ENCODE measurements around the gene LMAN2L.

The LMAN2L gene

DNA sequence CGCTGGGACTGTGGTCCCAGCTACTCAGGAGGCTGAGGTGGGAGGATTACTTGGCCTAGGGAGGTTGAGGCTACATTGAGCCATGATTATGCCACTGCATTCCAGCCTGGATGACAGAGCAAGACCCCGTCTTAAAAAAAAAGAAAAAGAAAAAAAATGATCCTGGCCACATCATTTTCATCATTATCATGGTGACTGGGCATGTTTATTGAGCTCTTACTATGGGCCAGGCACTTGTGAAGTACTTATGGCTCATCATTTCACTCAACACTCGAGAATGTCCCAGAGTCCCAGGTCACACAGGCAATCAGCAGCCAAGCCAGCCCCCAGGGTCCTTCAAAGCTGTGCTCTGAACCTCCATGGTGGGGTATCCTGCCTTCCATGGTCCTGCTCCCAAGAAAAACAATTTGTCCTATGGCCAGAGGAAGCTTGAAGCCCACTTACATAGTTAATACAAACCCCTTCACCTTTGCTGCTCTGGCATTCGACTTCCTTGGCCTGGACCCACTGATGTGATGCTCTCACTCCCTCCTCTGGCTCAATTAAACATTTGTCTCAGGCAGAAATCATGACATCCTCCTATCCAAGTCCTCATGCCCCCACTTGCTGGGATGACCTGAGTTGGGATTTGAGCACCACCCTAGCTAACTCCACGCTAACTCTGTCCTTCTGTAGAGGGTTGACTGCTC, 17.1 kb upstream of the LMAN2L start:
- H4K8ac ChIP-seq (ENCODE audit: low read length) = no peak overlapping the region
- H3K27me3 ChIP-seq (ENCODE audit: control insufficient read depth in 1 of 2, insufficient read depth in 1 of 2, low read length in 2 of 2) = no peaks in the 10 kb centered on the region
- H3K4me1 ChIP-seq (ENCODE audit: control insufficient read depth, insufficient read depth, low read depth, low read length) = peaks cover 13% of the 10 kb centered on the region
- no peak overlapping the region for H2AFZ ChIP-seq (ENCODE audit: low read depth, low read length)
- no peak overlapping the region for H3K27ac ChIP-seq (ENCODE audit: low read length, poor library complexity, severe bottlenecking)
- no peak overlapping the region for H4K91ac ChIP-seq (ENCODE audit: low read length)
- H2AK5ac ChIP-seq (ENCODE audit: low read length, severe bottlenecking) = no peak overlapping the region
- H3K4me2 ChIP-seq (ENCODE audit: low read length, poor library complexity, severe bottlenecking) = no peak overlapping the region
- no peak overlapping the region for H3K18ac ChIP-seq (ENCODE audit: low read depth in 1 of 2, low read length in 2 of 2)
- no peak overlapping the region for H3K9ac ChIP-seq (ENCODE audit: low read length)
- no peaks in the 10 kb centered on the region for H3K9me3 ChIP-seq (ENCODE audit: control insufficient read depth, low read length)
- no peak overlapping the region for H3K4me3 ChIP-seq (ENCODE audit: insufficient read depth in 1 of 2, low read depth in 1 of 2, low read length in 2 of 2)
- H3K14ac ChIP-seq (ENCODE audit: low read length in 2 of 2) = no peak overlapping the region
- no peak overlapping the region for H2BK12ac ChIP-seq (ENCODE audit: low read length in 2 of 2)
- H3K4ac ChIP-seq (ENCODE audit: low read depth in 1 of 2, low read length in 2 of 2) = no peak overlapping the region
- H3K23ac ChIP-seq (ENCODE audit: low read length in 2 of 2) = no peak overlapping the region
- DNase-seq = no peak
- H3K36me3 ChIP-seq (ENCODE audit: control insufficient read depth in 1 of 2, insufficient read depth in 2 of 2, low read depth in 1 of 2, low read length in 2 of 2) = no peaks in the 10 kb centered on the region
- 86% methylated on average over 4 of the region's 5 CpGs for WGBS
- H2BK15ac ChIP-seq (ENCODE audit: low read depth, poor library complexity, severe bottlenecking) = no peak overlapping the region
- H2BK5ac ChIP-seq (ENCODE audit: low read depth, low read length, poor library complexity, severe bottlenecking) = no peak overlapping the region
- H2BK120ac ChIP-seq (ENCODE audit: low read depth, low read length) = no peak overlapping the region
- H3K79me1 ChIP-seq (replicated peaks; ENCODE audit: low read length, poor library complexity, severe bottlenecking) = peaks cover 7% of the 10 kb centered on the region

DNA sequence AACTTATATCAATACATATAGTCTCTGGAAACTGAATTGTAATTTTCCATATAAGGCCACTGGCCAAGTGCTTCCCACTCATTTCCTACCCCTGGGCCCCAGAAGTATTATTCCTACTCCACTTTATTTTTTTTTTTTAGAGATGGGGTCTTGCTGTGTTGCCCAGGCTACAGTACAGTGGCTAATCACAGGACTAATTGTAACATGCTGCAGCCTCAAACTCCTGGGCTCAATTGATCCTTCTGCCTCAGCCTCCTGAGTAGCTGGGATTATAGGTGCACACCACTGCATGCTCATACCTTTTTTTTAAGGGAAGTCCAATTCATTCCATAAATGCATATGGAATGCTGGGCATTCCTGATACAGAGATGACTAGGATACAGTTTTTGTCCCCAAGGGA, 14.5 kb upstream of the LMAN2L start:
- no peak overlapping the region for H3K18ac ChIP-seq (ENCODE audit: low read depth in 1 of 2, low read length in 2 of 2)
- H3K4me3 ChIP-seq (ENCODE audit: insufficient read depth in 1 of 2, low read depth in 1 of 2, low read length in 2 of 2) = no peak overlapping the region
- no peak overlapping the region for H2BK15ac ChIP-seq (ENCODE audit: low read depth, poor library complexity, severe bottlenecking)
- no peak overlapping the region for H3K27ac ChIP-seq (ENCODE audit: low read length, poor library complexity, severe bottlenecking)
- no peak overlapping the region for H2AK5ac ChIP-seq (ENCODE audit: low read length, severe bottlenecking)
- H3K4ac ChIP-seq (ENCODE audit: low read depth in 1 of 2, low read length in 2 of 2) = no peak overlapping the region
- no peak overlapping the region for H2BK120ac ChIP-seq (ENCODE audit: low read depth, low read length)
- peaks cover 3 to 5% of the 10 kb centered on the region in 2 experiments for H3K27me3 ChIP-seq (ENCODE audit: control insufficient read depth in 1 of 2, insufficient read depth in 1 of 2, low read length in 2 of 2)
- no peaks in the 10 kb centered on the region for H3K36me3 ChIP-seq (ENCODE audit: control insufficient read depth in 1 of 2, insufficient read depth in 2 of 2, low read depth in 1 of 2, low read length in 2 of 2)
- no peak overlapping the region for H2BK5ac ChIP-seq (ENCODE audit: low read depth, low read length, poor library complexity, severe bottlenecking)
- no peak overlapping the region for H4K91ac ChIP-seq (ENCODE audit: low read length)
- DNase-seq = no peak
- H3K9ac ChIP-seq (ENCODE audit: low read length) = no peak overlapping the region
- H3K9me3 ChIP-seq (ENCODE audit: control insufficient read depth, low read length) = no peaks in the 10 kb centered on the region
- H4K8ac ChIP-seq (ENCODE audit: low read length) = no peak overlapping the region
- H3K4me1 ChIP-seq (ENCODE audit: control insufficient read depth, insufficient read depth, low read depth, low read length) = no peaks in the 10 kb centered on the region
- no peak overlapping the region for H3K23ac ChIP-seq (ENCODE audit: low read length in 2 of 2)
- no peak overlapping the region for H2AFZ ChIP-seq (ENCODE audit: low read depth, low read length)
- no peak overlapping the region for H3K14ac ChIP-seq (ENCODE audit: low read length in 2 of 2)
- H3K79me1 ChIP-seq (replicated peaks; ENCODE audit: low read length, poor library complexity, severe bottlenecking) = no peaks in the 10 kb centered on the region
- H3K4me2 ChIP-seq (ENCODE audit: low read length, poor library complexity, severe bottlenecking) = no peak overlapping the region
- H2BK12ac ChIP-seq (ENCODE audit: low read length in 2 of 2) = no peak overlapping the region

DNA sequence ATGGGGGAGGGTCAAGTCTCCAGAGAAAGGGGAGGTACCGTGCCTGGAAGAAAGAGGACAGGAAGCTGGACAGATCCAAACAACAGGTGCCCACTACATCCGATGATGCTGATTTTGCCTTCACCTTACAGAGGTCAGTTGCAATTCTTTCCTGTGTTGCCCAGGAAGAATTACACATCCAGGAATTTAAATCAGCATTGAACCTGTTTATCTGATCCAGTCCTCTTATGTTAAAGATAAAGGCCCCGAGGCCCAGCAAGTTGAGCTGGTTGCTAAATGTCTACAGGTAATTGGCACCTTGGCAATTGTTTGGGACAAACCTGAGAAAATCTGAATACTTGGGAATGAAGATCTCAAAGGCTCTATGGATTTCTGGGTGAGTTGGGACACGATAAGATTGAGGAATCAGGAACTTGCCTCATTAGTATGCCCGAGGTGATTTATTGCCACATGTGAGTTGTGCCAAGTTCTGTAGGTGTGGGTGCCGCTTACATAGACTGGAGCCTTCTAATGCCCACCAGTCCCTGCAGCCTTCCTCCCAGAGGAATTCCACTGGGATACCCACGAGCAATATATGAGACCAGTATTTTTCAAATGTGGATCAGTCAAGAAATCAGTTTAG, 13.9 kb upstream of the LMAN2L start:
- Histone ChIP-seq H3K4me1 (ENCODE audit: control insufficient read depth, insufficient read depth, low read depth, low read length) (no peaks in the 10 kb centered on the region), H3K4ac (ENCODE audit: low read depth in 1 of 2, low read length in 2 of 2) (no peak overlapping the region)

DNA sequence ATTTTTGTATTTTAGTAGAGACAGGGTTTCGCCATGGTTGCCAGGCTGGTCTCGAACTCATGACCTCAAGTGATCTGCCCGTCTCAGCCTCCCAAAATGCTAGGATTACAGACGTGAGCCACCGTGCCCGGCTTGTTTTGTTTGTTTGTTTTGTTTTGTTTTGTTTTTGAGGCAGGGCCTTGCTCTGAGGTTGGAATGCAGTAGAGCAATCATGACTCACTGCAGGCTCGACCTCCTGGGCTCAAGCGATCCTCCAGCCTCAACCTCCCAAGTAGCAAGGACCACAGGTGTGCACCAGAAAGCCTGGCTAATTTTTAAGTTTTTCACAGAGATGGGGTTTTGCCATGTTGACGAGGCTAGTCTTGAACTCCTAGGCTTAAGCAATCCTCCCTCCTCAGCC, 11.9 kb upstream of the LMAN2L start:
- 63% methylated on average over 9 of the region's 9 CpGs for WGBS
- H2BK120ac ChIP-seq (ENCODE audit: low read depth, low read length) = no peak overlapping the region
- H2BK12ac ChIP-seq (ENCODE audit: low read length in 2 of 2) = no peak overlapping the region
- H2AK5ac ChIP-seq (ENCODE audit: low read length, severe bottlenecking) = no peak overlapping the region
- H3K9ac ChIP-seq (ENCODE audit: low read length) = no peak overlapping the region
- H3K4me1 ChIP-seq (ENCODE audit: control insufficient read depth, insufficient read depth, low read depth, low read length) = no peaks in the 10 kb centered on the region
- H3K18ac ChIP-seq (ENCODE audit: low read depth in 1 of 2, low read length in 2 of 2) = no peak overlapping the region
- H2AFZ ChIP-seq (ENCODE audit: low read depth, low read length) = no peak overlapping the region
- no peak overlapping the region for H4K8ac ChIP-seq (ENCODE audit: low read length)
- no peak overlapping the region for H3K27ac ChIP-seq (ENCODE audit: low read length, poor library complexity, severe bottlenecking)
- no peaks in the 10 kb centered on the region for H3K9me3 ChIP-seq (ENCODE audit: control insufficient read depth, low read length)
- no peak overlapping the region for H2BK15ac ChIP-seq (ENCODE audit: low read depth, poor library complexity, severe bottlenecking)
- no peaks in the 10 kb centered on the region for H3K36me3 ChIP-seq (ENCODE audit: control insufficient read depth in 1 of 2, insufficient read depth in 2 of 2, low read depth in 1 of 2, low read length in 2 of 2)
- no peak overlapping the region for H3K14ac ChIP-seq (ENCODE audit: low read length in 2 of 2)
- H3K4me3 ChIP-seq (ENCODE audit: insufficient read depth in 1 of 2, low read depth in 1 of 2, low read length in 2 of 2) = no peak overlapping the region
- no peak overlapping the region for H4K91ac ChIP-seq (ENCODE audit: low read length)
- DNase-seq = no peak
- H3K23ac ChIP-seq (ENCODE audit: low read length in 2 of 2) = no peak overlapping the region
- no peak overlapping the region for H3K4me2 ChIP-seq (ENCODE audit: low read length, poor library complexity, severe bottlenecking)
- H2BK5ac ChIP-seq (ENCODE audit: low read depth, low read length, poor library complexity, severe bottlenecking) = no peak overlapping the region
- no peaks in the 10 kb centered on the region for H3K79me1 ChIP-seq (replicated peaks; ENCODE audit: low read length, poor library complexity, severe bottlenecking)
- H3K4ac ChIP-seq (ENCODE audit: low read depth in 1 of 2, low read length in 2 of 2) = no peak overlapping the region
- peaks cover 3 to 5% of the 10 kb centered on the region in 2 experiments for H3K27me3 ChIP-seq (ENCODE audit: control insufficient read depth in 1 of 2, insufficient read depth in 1 of 2, low read length in 2 of 2)

More for the DNA sequence above, 13.9 kb upstream of the LMAN2L start:
- Histone ChIP-seq H3K23ac (ENCODE audit: low read length in 2 of 2) (no peak overlapping the region), H4K8ac (ENCODE audit: low read length) (no peak overlapping the region), H3K4me3 (ENCODE audit: insufficient read depth in 1 of 2, low read depth in 1 of 2, low read length in 2 of 2) (no peak overlapping the region), H4K91ac (ENCODE audit: low read length) (no peak overlapping the region), H2AFZ (ENCODE audit: low read depth, low read length) (no peak overlapping the region), H3K9me3 (ENCODE audit: control insufficient read depth, low read length) (no peaks in the 10 kb centered on the region), H3K36me3 (ENCODE audit: control insufficient read depth in 1 of 2, insufficient read depth in 2 of 2, low read depth in 1 of 2, low read length in 2 of 2) (no peaks in the 10 kb centered on the region), H2BK15ac (ENCODE audit: low read depth, poor library complexity, severe bottlenecking) (no peak overlapping the region), H3K79me1 (replicated peaks; ENCODE audit: low read length, poor library complexity, severe bottlenecking) (no peaks in the 10 kb centered on the region), H2BK5ac (ENCODE audit: low read depth, low read length, poor library complexity, severe bottlenecking) (no peak overlapping the region), H3K4me2 (ENCODE audit: low read length, poor library complexity, severe bottlenecking) (no peak overlapping the region), H3K14ac (ENCODE audit: low read length in 2 of 2) (no peak overlapping the region), H3K27me3 (ENCODE audit: control insufficient read depth in 1 of 2, insufficient read depth in 1 of 2, low read length in 2 of 2) (peaks cover 3 to 5% of the 10 kb centered on the region in 2 experiments), H2BK12ac (ENCODE audit: low read length in 2 of 2) (no peak overlapping the region), H3K9ac (ENCODE audit: low read length) (no peak overlapping the region), H2BK120ac (ENCODE audit: low read depth, low read length) (no peak overlapping the region), H2AK5ac (ENCODE audit: low read length, severe bottlenecking) (no peak overlapping the region), H3K27ac (ENCODE audit: low read length, poor library complexity, severe bottlenecking) (no peak overlapping the region), H3K18ac (ENCODE audit: low read depth in 1 of 2, low read length in 2 of 2) (no peak overlapping the region)
- no peak for DNase-seq
- WGBS = 85% methylated on average over 6 of the region's 7 CpGs
